ELF-1 (cell line): ENCODE data around the gene PRODH2.

ENCODE experiments used
- DNase-seq: peaks from one replicate; pipeline ENCODE4 v3.0.0-alpha.2; 2016; ENCODE audit warnings: low read depth, low spot score

PRODH2 gene, protein sequence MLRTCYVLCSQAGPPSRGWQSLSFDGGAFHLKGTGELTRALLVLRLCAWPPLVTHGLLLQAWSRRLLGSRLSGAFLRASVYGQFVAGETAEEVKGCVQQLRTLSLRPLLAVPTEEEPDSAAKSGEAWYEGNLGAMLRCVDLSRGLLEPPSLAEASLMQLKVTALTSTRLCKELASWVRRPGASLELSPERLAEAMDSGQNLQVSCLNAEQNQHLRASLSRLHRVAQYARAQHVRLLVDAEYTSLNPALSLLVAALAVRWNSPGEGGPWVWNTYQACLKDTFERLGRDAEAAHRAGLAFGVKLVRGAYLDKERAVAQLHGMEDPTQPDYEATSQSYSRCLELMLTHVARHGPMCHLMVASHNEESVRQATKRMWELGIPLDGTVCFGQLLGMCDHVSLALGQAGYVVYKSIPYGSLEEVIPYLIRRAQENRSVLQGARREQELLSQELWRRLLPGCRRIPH

DNA sequence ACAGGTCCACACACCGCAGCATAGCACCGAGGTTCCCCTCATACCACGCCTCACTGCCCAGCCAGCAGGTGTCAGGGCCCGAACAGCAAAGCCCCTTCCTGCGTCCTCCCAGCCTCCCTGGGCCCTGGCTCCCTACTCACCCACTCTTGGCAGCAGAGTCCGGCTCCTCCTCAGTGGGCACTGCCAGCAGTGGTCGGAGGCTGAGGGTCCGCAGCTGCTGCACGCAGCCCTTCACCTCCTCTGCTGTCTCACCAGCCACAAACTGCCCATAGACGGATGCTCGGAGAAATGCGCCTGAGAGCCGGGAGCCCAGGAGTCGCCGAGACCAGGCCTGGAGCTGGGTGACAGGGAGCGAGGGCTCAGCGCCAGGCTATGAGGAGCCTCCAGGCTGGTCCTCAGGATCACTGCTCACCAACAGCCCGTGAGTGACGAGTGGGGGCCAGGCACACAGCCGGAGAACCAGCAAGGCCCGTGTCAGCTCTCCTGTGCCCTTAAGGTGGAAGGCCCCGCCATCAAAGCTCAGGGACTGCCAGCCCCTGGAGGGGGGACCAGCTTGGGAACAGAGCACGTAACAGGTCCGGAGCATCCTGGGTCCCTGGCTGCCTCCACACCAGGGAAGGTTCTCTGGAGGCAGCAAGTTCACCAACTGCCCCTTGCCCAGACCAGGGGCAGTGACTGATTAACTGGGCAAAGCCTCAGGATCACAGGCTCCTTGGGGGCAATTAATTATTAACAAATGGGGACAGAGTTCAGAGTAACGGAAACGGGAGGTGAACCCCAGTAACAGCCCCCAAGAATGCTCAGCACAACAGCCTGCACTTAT is at the start of gene PRODH2:
TSS of gene PRODH2 (minus strand) at position 626 of the 823 bp plus-strand sequence. CDS start at position 586, 40 bp downstream.
- no peak for DNase-seq

DNA sequence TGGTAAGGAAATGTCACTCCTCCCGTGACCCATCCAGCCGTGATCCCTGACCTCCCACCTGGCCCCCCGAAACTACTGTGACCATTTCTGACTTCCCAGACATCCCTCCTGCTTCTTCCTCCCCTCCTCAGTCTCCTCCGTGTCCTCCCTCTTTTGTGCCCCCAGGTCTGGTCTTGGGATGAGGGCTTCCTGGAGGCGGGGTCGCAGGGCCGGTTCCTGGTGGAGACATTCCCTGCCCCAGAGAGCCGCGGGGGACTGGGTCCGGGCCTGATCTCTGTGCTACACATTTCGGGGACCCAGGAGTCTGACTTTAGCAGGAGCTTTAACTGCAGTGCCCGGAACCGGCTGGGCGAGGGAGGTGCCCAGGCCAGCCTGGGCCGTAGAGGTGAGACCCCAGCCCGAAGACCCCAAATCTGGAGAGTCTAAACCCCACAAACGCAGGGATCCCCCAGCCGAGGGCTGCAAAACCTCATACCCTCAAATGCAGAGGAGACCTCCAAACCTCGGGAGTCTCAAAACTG is 49.1 kb upstream of the PRODH2 start:
- DNase-seq = peak; percentile 32

DNA sequence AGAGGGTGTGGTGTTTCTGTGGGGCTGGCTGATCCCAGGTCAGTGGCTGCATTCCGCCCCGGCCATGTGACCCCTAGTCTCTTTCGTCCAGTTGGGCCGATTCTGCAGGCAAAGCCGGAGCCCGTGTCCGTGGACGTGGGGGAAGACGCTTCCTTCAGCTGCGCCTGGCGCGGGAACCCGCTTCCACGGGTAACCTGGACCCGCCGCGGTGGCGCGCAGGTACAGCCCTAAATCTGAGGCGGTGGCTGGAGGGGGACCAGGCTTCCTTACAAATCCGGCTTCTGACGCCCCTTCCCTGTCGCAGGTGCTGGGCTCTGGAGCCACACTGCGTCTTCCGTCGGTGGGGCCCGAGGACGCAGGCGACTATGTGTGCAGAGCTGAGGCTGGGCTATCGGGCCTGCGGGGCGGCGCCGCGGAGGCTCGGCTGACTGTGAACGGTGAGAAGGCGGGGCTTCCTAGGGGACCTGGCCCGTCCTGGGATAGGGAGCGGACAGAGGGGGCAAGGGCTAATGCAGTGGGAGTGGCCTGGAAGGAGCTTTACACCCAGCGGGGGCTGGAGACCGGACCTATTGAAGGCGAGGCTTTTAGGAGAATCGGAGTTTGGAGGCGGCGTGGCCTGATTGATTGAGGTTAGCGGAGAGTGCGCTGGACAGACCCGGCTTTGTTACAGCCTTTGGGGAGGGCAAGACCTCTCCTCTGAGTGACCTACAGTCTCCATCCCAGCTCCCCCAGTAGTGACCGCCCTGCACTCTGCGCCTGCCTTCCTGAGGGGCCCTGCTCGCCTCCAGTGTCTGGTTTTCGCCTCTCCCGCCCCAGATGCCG is 48.4 kb upstream of the PRODH2 start:
- DNase-seq = peak; percentile 96

DNA sequence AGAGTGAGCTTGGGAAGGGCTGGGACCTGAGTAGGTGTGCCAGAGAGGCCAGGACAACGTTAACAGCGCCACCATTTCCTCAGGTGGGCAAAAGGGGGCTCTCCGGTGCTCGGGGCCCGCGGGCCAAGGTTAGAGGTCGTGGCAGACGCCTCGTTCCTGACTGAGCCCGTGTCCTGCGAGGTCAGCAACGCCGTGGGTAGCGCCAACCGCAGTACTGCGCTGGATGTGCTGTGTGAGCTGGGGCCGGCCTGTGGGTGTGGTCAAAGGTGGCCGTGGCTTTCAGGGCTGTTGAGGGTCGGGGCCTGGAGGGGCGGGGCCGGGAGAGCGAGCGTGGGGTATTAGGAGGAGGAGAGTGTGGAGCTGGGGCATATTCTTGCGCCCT is 47.8 kb upstream of the PRODH2 start:
- no peak for DNase-seq

DNA sequence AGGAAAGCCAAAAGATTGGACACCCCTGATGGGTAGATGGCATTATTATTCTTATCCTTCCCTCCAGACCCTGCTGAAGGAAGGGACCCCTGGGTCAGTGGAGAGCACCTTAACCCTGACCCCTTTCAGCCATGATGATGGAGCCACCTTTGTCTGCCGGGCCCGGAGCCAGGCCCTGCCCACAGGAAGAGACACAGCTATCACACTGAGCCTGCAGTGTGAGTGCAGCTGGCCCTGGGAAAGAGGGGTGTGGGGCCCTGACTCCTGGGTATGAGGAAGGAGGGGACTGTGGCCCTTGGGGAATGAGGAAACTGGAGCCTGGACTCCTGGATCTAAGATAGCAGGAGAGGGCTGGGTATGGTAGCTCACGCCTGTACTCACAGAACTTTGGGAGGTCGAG is 46.8 kb upstream of the PRODH2 start:
- DNase-seq = no peak

DNA sequence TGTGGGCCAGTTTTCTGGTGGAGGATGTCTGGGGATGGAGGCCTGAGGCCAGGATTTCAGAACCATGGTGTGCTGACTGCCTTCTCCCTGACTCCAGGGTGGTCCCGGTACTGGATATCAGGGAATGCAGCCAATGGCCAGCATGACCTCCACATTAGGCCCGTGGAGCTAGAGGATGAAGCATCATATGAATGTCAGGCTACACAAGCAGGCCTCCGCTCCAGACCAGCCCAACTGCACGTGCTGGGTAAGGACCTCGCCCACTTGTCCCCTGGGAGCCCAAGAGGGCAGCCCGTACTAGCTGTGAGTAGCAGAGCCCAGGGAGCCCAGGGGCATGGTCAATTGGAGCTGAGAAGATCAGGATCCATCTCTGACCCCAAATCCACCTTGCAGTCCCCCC is 45.7 kb upstream of the PRODH2 start:
- DNase-seq = no peak

DNA sequence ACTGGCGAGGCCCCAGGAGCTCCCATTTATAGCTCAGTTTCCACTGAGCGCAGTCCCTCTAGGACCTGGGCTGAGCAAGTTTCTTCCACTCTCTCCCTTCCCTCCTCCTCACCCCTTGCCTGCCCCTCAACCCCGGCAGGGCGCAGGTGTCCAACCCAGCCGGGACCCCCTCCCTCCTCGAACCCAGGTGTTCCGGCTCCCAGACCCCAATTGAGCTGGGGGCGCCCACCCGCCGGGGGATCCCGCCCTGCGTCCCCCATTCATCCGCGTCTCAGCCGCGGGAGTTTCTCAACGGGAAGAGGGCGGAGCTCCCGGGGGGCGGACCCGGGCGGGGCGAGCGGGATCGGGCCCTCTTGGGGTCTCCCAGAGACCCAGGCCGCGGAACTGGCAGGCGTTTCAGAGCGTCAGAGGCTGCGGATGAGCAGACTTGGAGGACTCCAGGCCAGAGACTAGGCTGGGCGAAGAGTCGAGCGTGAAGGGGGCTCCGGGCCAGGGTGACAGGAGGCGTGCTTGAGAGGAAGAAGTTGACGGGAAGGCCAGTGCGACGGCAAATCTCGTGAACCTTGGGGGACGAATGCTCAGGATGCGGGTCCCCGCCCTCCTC is 44.0 kb upstream of the PRODH2 start, which contains the start of gene KIRREL2:
TSS of gene KIRREL2 (plus strand) at position 366 of the 604 bp plus-strand sequence. CDS start at position 575, 209 bp downstream.
- DNase-seq = no peak

DNA sequence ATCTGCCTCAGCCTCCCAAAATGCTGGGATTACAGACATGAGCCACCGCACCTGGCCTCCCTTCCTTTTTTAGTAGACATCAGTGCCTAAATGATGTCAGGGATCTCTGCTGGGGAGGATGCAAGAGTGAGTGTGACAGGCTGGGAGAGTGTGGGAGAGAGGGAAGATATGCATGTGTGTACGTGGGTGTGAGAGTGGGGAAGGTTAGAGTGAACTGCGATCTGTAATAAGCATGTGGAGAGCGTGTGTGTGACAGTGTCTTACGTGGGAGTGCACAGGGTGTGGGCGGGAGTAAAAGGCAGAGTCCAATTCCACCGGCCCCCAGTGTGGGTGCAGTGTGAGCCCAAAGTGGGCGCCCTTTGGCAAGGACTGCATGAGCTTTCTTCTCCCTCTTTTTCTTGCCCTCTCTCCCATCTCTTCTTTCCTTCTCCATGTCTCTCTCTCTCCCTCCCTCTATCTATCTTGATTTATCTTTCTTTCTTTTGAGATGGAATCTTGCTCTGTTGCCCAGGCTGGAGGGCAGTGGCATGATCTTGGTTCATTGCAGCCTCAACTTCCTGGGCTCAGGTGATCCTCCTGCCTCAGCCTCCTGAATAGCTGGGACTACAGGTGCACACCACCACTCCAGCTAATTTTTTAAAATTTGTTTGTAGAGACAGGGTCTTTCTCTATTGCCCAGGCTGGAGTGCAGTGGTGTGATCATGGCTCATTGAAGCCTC is 40.6 kb upstream of the PRODH2 start:
- DNase-seq = no peak

DNA sequence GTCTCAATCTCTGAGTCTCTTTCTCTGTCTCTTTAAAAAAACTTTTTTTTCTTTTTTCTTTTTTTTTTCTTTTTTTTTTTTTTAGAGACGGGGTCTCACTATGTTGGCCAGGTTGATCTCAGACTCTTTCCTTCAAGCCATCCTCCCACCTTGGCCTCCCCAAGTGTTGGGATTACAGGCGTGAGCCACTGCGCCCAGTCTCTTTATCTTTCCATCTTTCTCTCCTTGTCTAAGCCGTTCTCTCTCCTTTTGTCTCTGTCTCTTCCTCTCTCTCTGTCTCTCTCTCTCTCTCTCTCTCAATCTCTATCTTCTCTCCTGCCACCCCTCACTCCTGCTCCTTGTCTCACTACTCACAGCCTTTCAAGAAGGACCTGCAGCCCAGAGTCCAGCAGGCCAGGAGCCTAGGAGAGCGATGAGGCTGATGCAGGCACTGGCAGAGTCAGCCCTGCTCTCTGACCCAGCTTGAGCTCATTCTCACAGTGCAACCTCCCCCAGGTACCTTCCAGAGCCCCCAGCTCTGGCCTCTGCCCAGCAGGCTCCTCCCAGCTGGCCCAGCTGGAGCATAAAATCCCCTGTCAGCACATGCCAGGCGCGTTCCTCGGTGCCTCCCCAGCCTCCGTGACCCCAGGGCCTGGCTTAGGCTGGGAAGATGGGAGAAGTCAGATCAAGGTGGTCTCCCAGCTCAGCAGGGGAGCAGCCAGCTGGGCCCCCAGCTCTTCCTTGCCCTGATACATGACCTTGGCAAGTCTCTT is 39.6 kb upstream of the PRODH2 start, which contains the start of gene NPHS1:
TSS of gene NPHS1 (minus strand) at position 476 of the 752 bp plus-strand sequence. CDS start 667 bp downstream, outside the sequence.
- DNase-seq = peak; percentile 37

DNA sequence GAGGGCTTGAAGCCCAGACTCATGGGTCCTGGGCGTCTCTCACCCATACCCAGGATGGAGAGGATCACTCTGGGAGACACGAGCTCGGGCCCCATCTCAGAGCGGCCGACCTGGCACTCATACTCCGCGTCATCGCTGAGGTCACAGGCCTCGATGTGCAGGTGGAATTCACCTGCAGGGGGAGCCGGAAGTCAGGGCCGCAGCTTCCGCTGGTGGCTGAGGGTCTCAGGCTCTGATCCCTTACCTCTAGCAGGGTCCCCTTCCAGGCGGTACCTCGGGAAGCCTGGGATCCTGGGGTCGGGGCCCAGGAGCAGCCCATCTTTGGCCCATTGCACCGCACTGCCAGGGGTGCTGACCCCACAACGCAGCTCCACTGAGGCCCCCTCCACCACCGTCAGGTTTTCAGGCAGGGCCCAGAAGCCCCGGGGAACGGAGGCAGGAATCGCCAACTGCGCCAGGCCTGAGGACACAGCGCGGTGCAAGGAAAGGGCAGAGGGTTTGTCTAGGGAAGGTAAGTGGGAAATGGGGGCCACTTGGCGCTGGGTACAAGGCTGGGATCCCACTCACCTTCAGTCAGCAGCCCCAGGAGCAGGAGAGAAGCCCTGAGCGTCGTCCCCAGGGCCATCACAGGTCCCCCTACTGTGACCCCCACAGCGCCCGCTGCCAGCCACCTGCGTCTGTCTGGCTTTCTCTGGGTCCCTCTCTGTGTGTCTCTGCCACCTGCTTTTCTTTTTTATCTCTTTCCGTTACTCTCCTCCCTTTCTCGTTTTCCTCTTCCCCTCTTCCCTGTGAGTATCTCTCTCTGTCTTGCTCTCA is 38.8 kb upstream of the PRODH2 start:
- peak; percentile 56 for DNase-seq

DNA sequence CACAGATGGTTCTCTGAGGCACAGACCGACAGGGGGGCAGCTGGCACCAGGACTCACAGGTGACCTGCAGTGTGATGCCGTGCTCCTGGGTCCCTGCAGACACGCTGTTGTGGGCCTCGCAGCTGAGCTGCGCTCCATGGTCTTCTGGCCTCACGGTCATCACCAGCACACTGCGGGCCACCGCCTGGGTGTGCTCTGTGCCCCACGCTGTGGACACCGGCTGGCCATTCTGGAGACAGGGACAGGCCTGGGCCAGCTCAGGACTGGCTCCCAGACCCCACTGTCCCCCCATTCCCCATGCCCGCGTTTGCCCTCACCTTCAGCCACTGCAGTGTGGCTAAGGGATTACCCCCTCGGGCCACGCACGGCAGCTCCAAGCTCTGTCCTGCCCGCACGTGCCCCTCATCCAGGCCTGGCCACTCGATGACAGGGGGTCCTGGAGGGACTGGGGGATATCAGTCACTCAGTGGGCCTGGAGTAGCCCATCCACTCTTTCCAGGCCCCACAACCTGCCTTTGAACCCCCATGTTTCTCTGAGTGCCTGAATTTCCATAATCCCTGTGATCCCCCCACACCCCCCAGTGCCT is 36.4 kb upstream of the PRODH2 start:
- DNase-seq = no peak

DNA sequence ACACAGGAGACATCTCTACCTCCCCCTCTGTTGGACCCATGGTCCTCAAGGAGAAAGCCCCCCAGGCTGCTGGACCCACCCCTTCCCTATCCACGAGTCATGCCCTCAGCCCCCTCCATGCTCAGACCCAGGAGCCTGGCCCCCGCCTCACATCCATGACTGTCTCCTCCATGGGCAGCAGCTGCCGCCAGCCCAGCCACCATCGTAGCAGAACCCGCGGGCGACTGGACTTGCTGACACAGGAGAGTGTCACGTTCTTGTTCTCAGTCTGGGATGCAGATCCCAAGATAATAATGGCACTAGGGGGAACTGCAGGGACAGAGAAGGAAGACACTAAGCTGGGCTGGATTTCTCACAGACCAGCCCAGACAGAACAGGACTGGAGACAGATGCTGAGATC is 35.8 kb upstream of the PRODH2 start:
- DNase-seq = no peak

DNA sequence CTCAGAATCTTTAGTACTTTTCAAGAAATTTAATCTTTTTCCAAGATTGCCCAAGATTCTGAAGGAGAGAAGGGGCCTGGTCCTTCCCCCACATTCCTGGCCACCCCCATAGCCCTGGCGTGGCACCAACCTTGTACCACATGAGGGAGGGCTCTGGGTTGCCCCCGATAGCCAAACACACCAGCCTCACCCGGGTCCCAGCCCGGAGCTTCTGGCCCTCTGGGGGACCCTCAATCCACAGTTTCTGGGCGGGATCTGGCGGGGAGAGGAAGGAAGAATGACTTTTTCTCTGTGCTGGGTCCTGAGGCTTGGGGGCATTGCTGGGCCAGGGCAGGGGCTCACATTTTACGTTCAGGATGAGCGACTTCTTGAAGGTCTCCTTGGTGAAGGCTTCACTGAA is 35.3 kb upstream of the PRODH2 start:
- DNase-seq = no peak

DNA sequence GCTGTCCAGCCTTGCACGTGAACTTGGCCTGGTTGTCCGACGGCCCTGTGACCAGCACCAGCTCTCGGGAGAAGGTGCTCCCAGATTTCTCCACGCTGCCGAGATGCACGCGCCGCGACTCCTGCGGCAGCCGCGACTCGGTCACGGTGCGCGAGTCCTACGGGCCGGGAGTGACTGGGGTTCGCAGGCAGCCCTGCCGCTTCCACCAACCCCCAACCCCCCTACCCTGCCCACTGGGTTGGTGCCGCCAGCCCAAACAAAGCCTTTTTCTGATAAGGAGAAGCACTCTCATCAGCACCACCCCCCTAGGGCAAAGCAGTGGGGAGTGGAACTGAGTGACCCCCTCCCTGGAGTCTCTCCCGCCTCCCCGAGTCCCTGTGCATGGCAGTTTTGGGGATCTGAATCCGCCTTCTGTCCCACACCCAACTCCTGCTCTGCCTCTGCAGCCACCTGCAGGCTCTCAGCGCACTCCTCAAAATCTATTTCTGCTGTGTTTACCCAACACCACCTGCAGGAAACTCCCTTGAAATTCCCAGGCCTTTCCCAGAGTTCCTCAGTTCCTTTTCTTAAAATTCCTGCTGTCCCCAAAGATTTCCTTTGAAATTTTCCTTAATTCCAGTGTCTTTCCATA is 33.5 kb upstream of the PRODH2 start:
- DNase-seq = peak; percentile 30

DNA sequence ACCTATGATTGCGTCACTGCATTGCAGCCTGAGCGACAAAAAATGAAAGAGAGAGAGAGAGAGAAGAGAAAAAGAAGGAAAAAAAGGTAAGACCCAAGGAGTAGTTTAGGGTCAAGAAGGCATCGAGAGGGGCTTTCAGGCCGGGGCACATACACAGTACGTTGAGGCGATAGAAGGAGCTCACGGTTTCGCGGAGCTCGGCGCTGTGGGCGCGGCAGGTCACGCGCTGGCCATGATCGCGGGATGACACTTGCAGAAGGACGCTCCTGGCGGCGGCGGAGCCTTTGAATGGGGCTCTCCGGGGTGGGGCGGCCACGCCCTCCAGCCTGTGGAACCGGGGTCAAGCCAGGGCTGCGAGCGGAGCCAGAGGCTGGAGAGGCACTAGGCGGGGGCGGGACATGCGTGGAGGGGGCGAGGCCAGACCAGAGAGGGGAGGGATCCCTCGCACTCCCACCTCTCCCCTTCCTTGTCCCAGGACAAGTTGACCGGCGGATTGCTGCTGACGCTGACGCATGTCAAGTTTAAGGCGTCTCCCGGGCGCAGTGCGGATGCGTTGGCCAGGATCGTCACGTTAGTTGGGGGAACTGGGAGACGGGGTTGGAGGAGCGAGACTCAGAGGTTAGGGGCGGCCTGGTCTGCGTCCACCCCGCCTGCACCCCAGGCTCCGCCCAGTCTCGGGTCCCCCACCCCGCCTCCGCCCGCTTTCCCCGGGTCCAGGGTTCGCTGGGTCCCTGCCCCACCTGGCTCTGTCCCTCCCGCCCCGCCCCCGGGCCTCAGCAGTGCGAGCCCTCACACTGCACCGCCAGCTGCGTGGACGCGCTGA is 32.8 kb upstream of the PRODH2 start:
- DNase-seq = no peak

DNA sequence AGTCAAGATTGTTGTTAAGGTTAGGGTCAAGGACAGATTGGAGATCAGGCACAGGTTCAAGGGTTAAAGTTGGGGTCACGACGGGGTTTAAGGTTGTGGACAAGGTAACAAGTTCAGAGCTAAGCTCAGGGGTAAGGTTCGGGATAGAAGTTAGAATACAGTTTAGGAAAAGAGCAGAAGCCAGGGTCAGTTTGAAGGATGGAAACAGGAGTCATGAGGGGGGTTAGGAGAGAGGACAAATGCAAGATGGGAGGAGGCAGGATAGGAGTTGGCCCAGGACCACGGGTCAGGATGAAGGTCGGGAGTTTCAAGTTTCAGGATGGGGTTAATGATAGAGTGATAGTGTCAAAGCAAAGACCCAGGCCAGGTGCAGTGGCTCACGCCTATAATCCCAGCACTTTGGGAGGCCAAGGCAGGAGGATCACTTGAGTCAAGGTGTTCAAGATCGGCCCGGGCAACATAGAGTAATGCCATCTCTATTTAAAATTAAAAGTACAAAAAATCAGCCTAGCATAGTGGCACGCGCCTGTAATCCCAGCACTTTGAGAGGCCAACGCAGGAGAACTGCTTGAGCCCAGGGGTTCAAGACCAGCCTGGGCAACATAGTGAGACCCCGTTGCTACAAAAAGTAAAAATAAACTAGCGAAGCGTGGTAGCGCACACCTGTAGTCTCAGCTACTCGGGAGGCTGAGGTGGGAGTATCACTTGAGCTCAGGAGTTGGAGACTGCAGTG is 32.0 kb upstream of the PRODH2 start:
- DNase-seq = no peak
